Neural progenitor cell (in vitro differentiated cells): ENCODE results near the gene ZNF286A.
"Not testable (repeated sequence)": the region's sequence is repeated elsewhere in the genome, so short reads cannot be mapped to it uniquely, and the experiment has no call there.

Source experiments
- CTCF ChIP-seq: fragments of 200-600 bp; sonication (generic); IDR thresholded peaks from 2 replicates; pipeline ENCODE4 v1.5.1; 2017; ENCODE audit warnings: antibody characterized with exemption, mild to moderate bottlenecking
- EZH2 ChIP-seq: fragments of 200-600 bp; sonication (generic); IDR thresholded peaks from 2 replicates; pipeline ENCODE4 v1.6.1; 2017; ENCODE audit warnings: antibody characterized with exemption, mild to moderate bottlenecking, moderate library complexity

GRCh38 chr17:15749403-15749802, 49.9 kb downstream of the ZNF286A start:
- not testable (repeated sequence) for TF ChIP-seq CTCF, EZH2
